WTC11 (cell line): ENCODE results near the gene IL11RA. TPM values are rescaled to one million over a fixed set of nuclear protein-coding genes. Genes with fewer than 3 reads are reported as not detected.

Experiments used
- ATAC-seq: fragments of 200-7000 bp; cut with Tn5 transposase; 2 replicates; pipeline ENCODE4 v1.10.0; 2021; ENCODE audit warnings: mild to moderate bottlenecking, moderate library complexity
- CTCF ChIA-PET: fragments of 300-600 bp; sonication (Branson Sonifier 250); formaldehyde crosslinking; loops from one replicate; lab custom pipeline; 2021; ENCODE audit warnings: antibody characterized with exemption; lab: Charles Lee
- POLR2A ChIA-PET: fragments of 350-600 bp; sonication (Branson Sonifier 250); formaldehyde crosslinking; loops from one replicate; lab custom pipeline; 2021; ENCODE audit warnings: antibody characterized with exemption; lab: Charles Lee
- DNase-seq: peaks from one replicate; pipeline ENCODE4 v3.0.0; 2021; ENCODE audit warnings: low spot score
- H3K27ac Mint-ChIP-seq: 2 replicates; pipeline ENCODE4 v1.8.0; 2021; ENCODE audit warnings: mixed read lengths
- H3K27me3 Mint-ChIP-seq: 2 replicates; pipeline ENCODE4 v1.8.0; 2021; ENCODE audit warnings: low read depth, mild to moderate bottlenecking, moderate library complexity, mixed read lengths
- H3K36me3 Mint-ChIP-seq: 2 replicates; pipeline ENCODE4 v1.8.0; 2021; ENCODE audit warnings: mixed read lengths
- H3K4me1 Mint-ChIP-seq: 2 replicates; pipeline ENCODE4 v1.8.0; 2022; ENCODE audit warnings: mixed read lengths
- H3K4me3 Mint-ChIP-seq: 2 replicates; pipeline ENCODE4 v1.8.0; 2021; ENCODE audit warnings: mild to moderate bottlenecking, moderate library complexity, mixed read lengths
- H3K9me3 Mint-ChIP-seq: 2 replicates; pipeline ENCODE4 v1.8.0; 2021; ENCODE audit warnings: mixed read lengths
- ATF6 ChIP-seq: sonication (generic); formaldehyde crosslinking; IDR thresholded peaks from 2 replicates; pipeline ENCODE4 v1.8.1; 2023; ENCODE audit warnings: mild to moderate bottlenecking, missing genetic modification reagents
- EMX1 ChIP-seq: fragments of 250-450 bp; sonication (Bioruptor Pico); IDR thresholded peaks from 2 replicates; pipeline ENCODE4 v1.8.0; 2021; ENCODE audit warnings: mild to moderate bottlenecking
- FOXK1 ChIP-seq: sonication (generic); formaldehyde crosslinking; IDR thresholded peaks from 2 replicates; pipeline ENCODE4 v1.8.0; 2022; ENCODE audit warnings: mild to moderate bottlenecking, moderate library complexity, missing genetic modification reagents
- GRHL2 ChIP-seq: fragments of 250-450 bp; sonication (Bioruptor Pico); IDR thresholded peaks from 2 replicates; pipeline ENCODE4 v1.8.0; 2022; ENCODE audit warnings: mild to moderate bottlenecking, moderate library complexity; ENCODE audit not compliant: insufficient replicate concordance, severe bottlenecking
- JUN ChIP-seq: sonication (generic); formaldehyde crosslinking; IDR thresholded peaks from 2 replicates; pipeline ENCODE4 v1.8.0; 2023; ENCODE audit warnings: mild to moderate bottlenecking, missing genetic modification reagents
- NFE2L1 ChIP-seq: sonication (generic); formaldehyde crosslinking; IDR thresholded peaks from 2 replicates; pipeline ENCODE4 v1.8.1; 2023; ENCODE audit warnings: missing genetic modification reagents
- RORB ChIP-seq: fragments of 250-450 bp; sonication (Bioruptor Pico); IDR thresholded peaks from 2 replicates; pipeline ENCODE4 v1.9.0; 2021; ENCODE audit warnings: mild to moderate bottlenecking
- SMAD3 ChIP-seq: sonication (generic); formaldehyde crosslinking; IDR thresholded peaks from 2 replicates; pipeline ENCODE4 v1.8.0; 2022; ENCODE audit warnings: missing genetic modification reagents, mild to moderate bottlenecking, borderline replicate concordance
- SP1 ChIP-seq: sonication (generic); formaldehyde crosslinking; conservative IDR thresholded peaks from 2 replicates; pipeline ENCODE4 v1.8.1; 2022; ENCODE audit warnings: missing genetic modification reagents
- TEAD1 ChIP-seq: sonication (generic); formaldehyde crosslinking; IDR thresholded peaks from 2 replicates; pipeline ENCODE4 v1.8.0; 2022; ENCODE audit warnings: mild to moderate bottlenecking, missing genetic modification reagents
- TEAD4 ChIP-seq: sonication (generic); formaldehyde crosslinking; IDR thresholded peaks from 2 replicates; pipeline ENCODE4 v1.8.0; 2022; ENCODE audit warnings: mild to moderate bottlenecking, missing genetic modification reagents
- USF1 ChIP-seq: sonication (generic); formaldehyde crosslinking; IDR thresholded peaks from 2 replicates; pipeline ENCODE4 v1.8.0; 2022; ENCODE audit warnings: mild to moderate bottlenecking, missing genetic modification reagents
- ZBTB21 ChIP-seq: sonication (generic); formaldehyde crosslinking; IDR thresholded peaks from 2 replicates; pipeline ENCODE4 v1.8.1; 2023; ENCODE audit warnings: mild to moderate bottlenecking, missing genetic modification reagents, borderline replicate concordance
- ZNF121 ChIP-seq: sonication (generic); formaldehyde crosslinking; IDR thresholded peaks from 2 replicates; pipeline ENCODE4 v1.8.0; 2023; ENCODE audit warnings: missing genetic modification reagents
- ZNF138 ChIP-seq: sonication (generic); formaldehyde crosslinking; conservative IDR thresholded peaks from 2 replicates; pipeline ENCODE4 v1.8.1; 2022; ENCODE audit warnings: mild to moderate bottlenecking, moderate library complexity, missing genetic modification reagents
- ZNF263 ChIP-seq: sonication (generic); formaldehyde crosslinking; IDR thresholded peaks from 2 replicates; pipeline ENCODE4 v1.8.1; 2022; ENCODE audit warnings: low read depth, mild to moderate bottlenecking, moderate library complexity, missing genetic modification reagents
- ZNF396 ChIP-seq: fragments of 250-450 bp; sonication (Bioruptor Pico); IDR thresholded peaks from 2 replicates; pipeline ENCODE4 v1.8.0; 2021; ENCODE audit warnings: mild to moderate bottlenecking, moderate library complexity, borderline replicate concordance
- ZNF423 ChIP-seq: fragments of 250-450 bp; sonication (Bioruptor Pico); IDR thresholded peaks from 2 replicates; pipeline ENCODE4 v2.1.2; 2022; ENCODE audit warnings: mild to moderate bottlenecking, moderate library complexity
- ZNF512 ChIP-seq: sonication (generic); formaldehyde crosslinking; IDR thresholded peaks from 2 replicates; pipeline ENCODE4 v1.8.1; 2022; ENCODE audit warnings: missing genetic modification reagents, borderline replicate concordance
- total RNA-seq: library from RNA; stranded (reverse); gene quantifications from 3 replicates; pipeline ENCODE4 v1.2.3, GENCODE V29; 2021
- TF ChIP-seq, protein P1 (sequence below): sonication (generic); formaldehyde crosslinking; IDR thresholded peaks from 2 replicates; pipeline ENCODE4 v1.8.1; 2022; ENCODE audit warnings: low read depth, mild to moderate bottlenecking, moderate library complexity, missing genetic modification reagents, borderline replicate concordance
- TF ChIP-seq, protein P2 (sequence below): sonication (generic); formaldehyde crosslinking; conservative IDR thresholded peaks from 2 replicates; pipeline ENCODE4 v1.8.1; 2022; ENCODE audit warnings: mild to moderate bottlenecking, missing genetic modification reagents
- TF ChIP-seq, protein P3 (sequence below): sonication (generic); formaldehyde crosslinking; IDR thresholded peaks from 2 replicates; pipeline ENCODE4 v1.8.1; 2023; ENCODE audit warnings: mild to moderate bottlenecking, moderate library complexity, missing genetic modification reagents

IL11RA gene
- total RNA-seq, 1 experiment from 2014 or later: 8.6 TPM

GRCh38 chr9:34627716-34628655 is 24.0 kb upstream of the IL11RA start:
- ATAC-seq: no peak
- POLR2A ChIA-PET: no interaction called here
- Mint-ChIP-seq H3K9me3 (no peaks in the 10 kb centered on the region), H3K27ac (no peak overlapping the region), H3K36me3 (no peaks in the 10 kb centered on the region), H3K4me1 (peaks cover 18% of the 10 kb centered on the region), H3K27me3 (peaks cover 98% of the 10 kb centered on the region)
- TF ChIP-seq NFE2L1 (CRISPR knock-in tag): 0 out of 2 replicates have a peak, but pooled peaks have one; percentile 21
- TF ChIP-seq TEAD4: no peak
- TF ChIP-seq, all 79 proteins: peak for 1
- peak overlapping the region; percentile 70 for H3K4me3 Mint-ChIP-seq
- CTCF ChIA-PET: interaction anchor here (1.1 to 3.4 kb wide), 6 partner anchors 10 to 109 kb away, joined by 3 to 12 read pairs (median 7); partner anchors contain the start of gene SIGMAR1
- DNase-seq: no peak

DNA sequence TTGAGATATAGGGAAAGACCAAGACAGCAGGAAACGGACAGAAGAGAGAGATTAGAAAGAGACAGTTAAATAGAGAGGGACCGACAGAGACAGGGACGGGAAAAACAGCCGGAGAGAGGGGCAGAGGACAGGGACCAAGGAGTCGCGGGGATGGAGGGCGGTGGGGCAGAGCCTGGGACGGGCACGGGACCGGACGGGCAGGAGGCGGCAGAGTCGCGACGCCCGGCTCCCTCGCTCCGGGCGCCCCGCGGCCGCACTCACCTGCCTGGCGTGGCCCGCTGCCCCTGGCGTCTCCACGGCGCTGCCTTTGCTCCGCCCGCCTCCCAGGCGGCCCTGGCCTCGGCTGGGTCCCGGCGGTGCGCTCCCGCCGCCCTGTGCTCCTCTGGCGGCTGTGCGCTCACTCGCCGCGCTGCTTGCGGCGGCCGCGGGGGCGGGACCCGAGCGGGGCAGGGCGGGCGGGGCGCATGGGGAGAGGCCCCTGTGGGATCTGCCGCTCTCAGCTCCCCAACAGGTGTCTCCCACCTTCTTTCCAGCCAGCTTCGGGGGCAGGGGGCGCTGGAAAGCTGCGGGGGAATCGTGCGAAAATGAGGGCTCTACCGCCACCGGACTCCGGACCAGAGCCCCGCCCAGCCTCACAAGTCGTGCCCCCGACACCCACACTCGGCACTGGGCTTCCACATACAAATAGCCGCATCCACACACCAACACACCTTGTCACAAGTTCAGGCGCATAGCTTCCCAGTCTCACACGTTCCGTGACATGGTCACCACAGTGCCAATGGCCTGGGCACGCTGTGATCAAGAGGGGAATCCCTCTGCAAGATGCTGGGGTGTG is 23.1 kb upstream of the IL11RA start, which contains the start of gene ARID3C:
Gene ARID3C (minus strand): TSS at position 411 of the 835 bp plus-strand sequence. CDS start 1,052 bp downstream, outside the sequence.
- peak within 1 kb of the TSS; percentile 73 for H3K4me3 Mint-ChIP-seq
- peak; percentile 53 for DNase-seq
- ATAC-seq: peak; percentile 68
- H3K9me3 Mint-ChIP-seq: no peaks in the 10 kb centered on the region
- H3K36me3 Mint-ChIP-seq: no peaks in the 10 kb centered on the region
- TF ChIP-seq ZNF512 (CRISPR knock-in tag): no peak
- TF ChIP-seq, protein P1, sequence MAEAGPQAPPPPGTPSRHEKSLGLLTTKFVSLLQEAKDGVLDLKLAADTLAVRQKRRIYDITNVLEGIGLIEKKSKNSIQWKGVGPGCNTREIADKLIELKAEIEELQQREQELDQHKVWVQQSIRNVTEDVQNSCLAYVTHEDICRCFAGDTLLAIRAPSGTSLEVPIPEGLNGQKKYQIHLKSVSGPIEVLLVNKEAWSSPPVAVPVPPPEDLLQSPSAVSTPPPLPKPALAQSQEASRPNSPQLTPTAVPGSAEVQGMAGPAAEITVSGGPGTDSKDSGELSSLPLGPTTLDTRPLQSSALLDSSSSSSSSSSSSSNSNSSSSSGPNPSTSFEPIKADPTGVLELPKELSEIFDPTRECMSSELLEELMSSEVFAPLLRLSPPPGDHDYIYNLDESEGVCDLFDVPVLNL (CRISPR knock-in tag): no peak
- TF ChIP-seq ZNF396 (CRISPR knock-in tag): no peak
- TF ChIP-seq USF1 (CRISPR knock-in tag): no peak
- no peak for TF ChIP-seq JUN (CRISPR knock-in tag)
- no peak for TF ChIP-seq ZNF263 (CRISPR knock-in tag)
- TF ChIP-seq GRHL2 (CRISPR knock-in tag): no peak
- TF ChIP-seq, protein P2, sequence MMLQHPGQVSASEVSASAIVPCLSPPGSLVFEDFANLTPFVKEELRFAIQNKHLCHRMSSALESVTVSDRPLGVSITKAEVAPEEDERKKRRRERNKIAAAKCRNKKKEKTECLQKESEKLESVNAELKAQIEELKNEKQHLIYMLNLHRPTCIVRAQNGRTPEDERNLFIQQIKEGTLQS (CRISPR knock-in tag): no peak
- TF ChIP-seq ZNF121 (CRISPR knock-in tag): no peak
- TF ChIP-seq TEAD1: no peak
- TF ChIP-seq ZBTB21 (CRISPR knock-in tag): no peak
- no peak for TF ChIP-seq EMX1 (CRISPR knock-in tag)
- no peak for TF ChIP-seq FOXK1 (CRISPR knock-in tag)
- no peak for TF ChIP-seq ZNF138 (CRISPR knock-in tag)
- TF ChIP-seq, protein P3, sequence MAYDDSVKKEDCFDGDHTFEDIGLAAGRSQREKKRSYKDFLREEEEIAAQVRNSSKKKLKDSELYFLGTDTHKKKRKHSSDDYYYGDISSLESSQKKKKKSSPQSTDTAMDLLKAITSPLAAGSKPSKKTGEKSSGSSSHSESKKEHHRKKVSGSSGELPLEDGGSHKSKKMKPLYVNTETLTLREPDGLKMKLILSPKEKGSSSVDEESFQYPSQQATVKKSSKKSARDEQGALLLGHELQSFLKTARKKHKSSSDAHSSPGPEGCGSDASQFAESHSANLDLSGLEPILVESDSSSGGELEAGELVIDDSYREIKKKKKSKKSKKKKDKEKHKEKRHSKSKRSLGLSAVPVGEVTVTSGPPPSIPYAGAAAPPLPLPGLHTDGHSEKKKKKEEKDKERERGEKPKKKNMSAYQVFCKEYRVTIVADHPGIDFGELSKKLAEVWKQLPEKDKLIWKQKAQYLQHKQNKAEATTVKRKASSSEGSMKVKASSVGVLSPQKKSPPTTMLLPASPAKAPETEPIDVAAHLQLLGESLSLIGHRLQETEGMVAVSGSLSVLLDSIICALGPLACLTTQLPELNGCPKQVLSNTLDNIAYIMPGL (CRISPR knock-in tag): no peak
- no peak for TF ChIP-seq RORB (CRISPR knock-in tag)
- no peak for TF ChIP-seq ZNF423
- no peak for TF ChIP-seq SMAD3 (CRISPR knock-in tag)
- TF ChIP-seq ATF6: no peak
- TF ChIP-seq SP1: no peak
- TF ChIP-seq, all 79 proteins: peak for 0
- H3K27me3 Mint-ChIP-seq: peaks cover 89% of the 10 kb centered on the region
- POLR2A ChIA-PET: no interaction called here
- H3K4me1 Mint-ChIP-seq: peaks cover 21% of the 10 kb centered on the region
- H3K27ac Mint-ChIP-seq: no peak within 1 kb of the TSS
- CTCF ChIA-PET: interaction anchor here (0.8 to 3.4 kb wide), 11 partner anchors 9 to 110 kb away, joined by 3 to 12 read pairs (median 6); partner anchors contain the start of genes DCTN3, GALT and SIGMAR1
